ENCODE results near the gene ECE2. TPM values are rescaled to one million over a fixed set of nuclear protein-coding genes. Genes with fewer than 3 reads are reported as not detected.

ECE2 gene
- total and polyA plus RNA-seq, 8 donors = 0.45 to 2.9 TPM; not detected in 6

- Histone ChIP-seq H3K9me3 (no peaks in the 10 kb centered on the region), H3K27ac (no peak overlapping the region), H3K4me1 (peaks cover 0 to 3% (median under 1%) of the 10 kb centered on the region in 4 donors), H3K36me3 (peaks cover 53 to 64% (median 60%) of the 10 kb centered on the region in 4 donors), H3K4me3 (no peak overlapping the region), H3K27me3 (no peaks in the 10 kb centered on the region)
- 62 to 72% (median 67%) methylated on average over 7 of the region's 7 CpGs for WGBS, 5 donors
- TF ChIP-seq POLR2AphosphoS5 (IDR thresholded peaks at IDR 0.05) = no peak
- TF ChIP-seq EP300 (IDR thresholded peaks at IDR 0.05) = no peak
- TF ChIP-seq CTCF (IDR thresholded peaks at IDR 0.05) = no peak
- no peak for TF ChIP-seq POLR2A (IDR thresholded peaks at IDR 0.05)
- intact Hi-C loops (cut with DNase I; ENCODE audit: low total_unique reads) = loop anchor here (10.0 kb wide), 1 partner anchor 46 kb away; no protein-coding TSS in a partner anchor
- no peak for DNase-seq
Observed at GRCh38 chr3:184308744-184309143, 32.9 kb downstream of the ECE2 start.

GRCh38 chr3:184311633-184312032 lies 35.8 kb downstream of the ECE2 start:
- Histone ChIP-seq H3K27ac (no peak overlapping the region), H3K36me3 (peaks cover 25 to 46% (median 32%) of the 10 kb centered on the region in 4 donors), H3K4me3 (no peak overlapping the region), H3K27me3 (no peaks in the 10 kb centered on the region), H3K9me3 (no peaks in the 10 kb centered on the region), H3K4me1 (peaks cover 11 to 19% (median 14%) of the 10 kb centered on the region in 4 donors)
- DNase-seq = no peak
- TF ChIP-seq EP300 (IDR thresholded peaks at IDR 0.05) (no peak), CTCF (IDR thresholded peaks at IDR 0.05) (no peak), POLR2A (IDR thresholded peaks at IDR 0.05) (no peak), POLR2AphosphoS5 (IDR thresholded peaks at IDR 0.05) (no peak)
- intact Hi-C loops (cut with DNase I; ENCODE audit: low total_unique reads) = no loop called here

- peak within 1 kb of the TSS; percentile 95 to 99 (median 98) for H3K27ac ChIP-seq
- intact Hi-C loops (cut with DNase I; ENCODE audit: low total_unique reads) = no loop called here
- peaks cover 35 to 46% (median 41%) of the 10 kb centered on the region in 4 donors for H3K4me1 ChIP-seq
- DNase-seq = peak; percentile 96 to 98
- H3K36me3 ChIP-seq = peaks cover 4 to 42% (median 23%) of the 10 kb centered on the region in 4 donors
- TF ChIP-seq POLR2A (IDR thresholded peaks at IDR 0.05) (no peak), POLR2AphosphoS5 (IDR thresholded peaks at IDR 0.05) (peak; percentile 80 to 93 (median 92))
- 0 to 1% (median 0%) methylated on average over 16 to 40 of the region's 40 CpGs for WGBS, 5 donors
- no peaks in the 10 kb centered on the region for H3K9me3 ChIP-seq
- peak within 1 kb of the TSS; percentile 61 to 79 (median 73) for H3K4me3 ChIP-seq
- no peaks in the 10 kb centered on the region for H3K27me3 ChIP-seq
Observed at GRCh38 chr3:184314363-184314699, 38.5 kb downstream of the ECE2 start, which contains the start of gene EIF4G1. EIF4G1 (plus strand) TSS chr3:184314606; CDS start chr3:184315797, 1,191 bp downstream.

GRCh38 chr3:184314700-184315542 lies 39.1 kb downstream of the ECE2 start:
- 0 to 1% (median 1%) methylated on average over 10 to 85 of the region's 89 CpGs for WGBS, 5 donors
- intact Hi-C loops (cut with DNase I; ENCODE audit: low total_unique reads) = no loop called here

More at GRCh38 chr3:184314700-184315542, 39.1 kb downstream of the ECE2 start:
- Histone ChIP-seq H3K9me3 (no peaks in the 10 kb centered on the region), H3K27ac (peak overlapping the region; percentile 95 to 99 (median 98)), H3K4me1 (peaks cover 41 to 52% (median 47%) of the 10 kb centered on the region in 4 donors), H3K27me3 (no peaks in the 10 kb centered on the region), H3K4me3 (peak overlapping the region; percentile 61 to 79 (median 73)), H3K36me3 (peaks cover 4 to 42% (median 20%) of the 10 kb centered on the region in 4 donors)
- peak; percentile 73 to 84 (median 77) for TF ChIP-seq POLR2AphosphoS5 (IDR thresholded peaks at IDR 0.05)
- TF ChIP-seq CTCF (IDR thresholded peaks at IDR 0.05) = no peak
- peak; percentile 76 for TF ChIP-seq EP300 (IDR thresholded peaks at IDR 0.05)
- TF ChIP-seq POLR2A (IDR thresholded peaks at IDR 0.05) = no peak
- peak; percentile 83 to 94 for DNase-seq

Data from stomach (tissue), 9 donors.